ENCODE measurements around the gene GLYATL1B.
A peak's percentile ranks its signal among the peaks of the same experiment; 100 is the strongest.
"Not testable (repeated sequence)": the region's sequence is repeated elsewhere in the genome, so short reads cannot be mapped to it uniquely, and the experiment has no call there.

Gene GLYATL1B

DNA sequence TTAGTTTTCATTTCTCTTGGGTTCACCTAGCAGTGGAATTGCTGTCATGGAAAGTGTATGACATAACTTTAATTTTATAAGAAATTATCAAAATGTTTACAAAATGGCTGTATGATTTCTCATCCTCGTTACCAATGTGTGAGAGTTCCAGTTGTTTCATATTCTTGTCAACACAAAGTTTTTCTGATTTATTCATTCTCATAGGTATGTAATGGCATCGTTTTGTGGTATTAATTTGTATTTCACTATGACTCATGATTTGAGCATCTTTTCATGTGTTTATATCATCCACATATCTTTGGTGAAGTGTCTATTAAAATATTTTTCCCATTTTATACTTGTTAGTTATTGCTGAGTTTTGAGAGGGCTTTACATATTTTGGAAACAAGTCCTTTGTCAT is 26.4 kb downstream of the GLYATL1B start:
- peaks cover 36 to 53% of the 10 kb centered on the region in 2 donors for H3K36me3 Mint-ChIP-seq
- DNase-seq (no peak), ATAC-seq (replicated peaks) (no peak)
- no peaks in the 10 kb centered on the region for H3K27me3 Mint-ChIP-seq
- no peak overlapping the region for H3K4me3 Mint-ChIP-seq
- H3K4me1 Mint-ChIP-seq = peaks cover 21 to 22% of the 10 kb centered on the region in 2 donors
- peaks cover 7 to 13% of the 10 kb centered on the region in 2 donors for H3K9me3 Mint-ChIP-seq
- H3K27ac Mint-ChIP-seq = no peak overlapping the region

DNA sequence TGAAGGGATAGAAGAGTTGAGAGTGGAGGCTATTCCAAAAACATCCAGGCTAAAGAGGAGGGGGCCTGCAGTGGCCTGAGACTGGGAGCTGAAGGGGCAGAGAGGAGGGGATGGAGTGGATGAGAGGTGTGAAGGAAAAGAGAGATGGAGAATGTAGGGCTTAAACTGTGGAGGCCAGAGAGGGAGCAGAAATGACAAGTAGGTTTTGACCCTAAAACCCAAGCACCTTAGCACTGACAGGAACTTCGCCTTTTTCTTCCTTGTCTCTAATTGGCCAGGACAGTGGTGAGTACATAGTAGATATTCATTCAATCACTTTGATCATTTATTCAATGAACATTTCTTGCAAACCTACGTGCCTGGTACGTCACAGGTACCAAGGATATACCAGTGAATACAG is 28.2 kb downstream of the GLYATL1B start:
- H3K4me1 Mint-ChIP-seq = peaks cover 2 to 3% of the 10 kb centered on the region in 2 donors
- ATAC-seq (replicated peaks) (no peak), DNase-seq (no peak)
- no peak overlapping the region for H3K4me3 Mint-ChIP-seq
- peaks cover 18 to 21% of the 10 kb centered on the region in 2 donors for H3K9me3 Mint-ChIP-seq
- no peak overlapping the region for H3K27ac Mint-ChIP-seq
- H3K36me3 Mint-ChIP-seq = peaks cover 51 to 65% of the 10 kb centered on the region in 2 donors
- H3K27me3 Mint-ChIP-seq = no peaks in the 10 kb centered on the region

DNA sequence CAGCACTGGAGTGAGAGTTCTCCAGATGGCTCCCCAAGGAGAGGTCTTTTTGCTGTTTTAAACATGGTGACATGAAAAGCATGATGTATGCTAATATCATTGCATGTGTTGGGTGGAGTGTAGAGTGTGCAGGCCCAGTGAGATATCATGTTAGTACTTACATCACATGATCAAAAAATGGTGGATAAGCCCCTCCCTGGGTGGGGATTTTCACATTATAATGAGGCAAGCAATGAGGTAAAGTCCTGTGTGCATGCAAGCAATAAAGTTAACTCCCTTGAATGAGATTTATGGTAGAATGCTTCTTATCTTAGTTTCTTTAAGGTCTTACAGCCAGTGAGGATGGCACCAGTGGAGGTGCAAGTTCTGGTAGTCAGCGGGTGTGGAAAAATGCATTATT is 29.4 kb downstream of the GLYATL1B start:
- no peak for ATAC-seq (replicated peaks)
- H3K4me1 Mint-ChIP-seq = peaks cover 0 to 1% of the 10 kb centered on the region in 2 donors
- no peak overlapping the region for H3K27ac Mint-ChIP-seq
- DNase-seq = no peak
- no peak overlapping the region for H3K4me3 Mint-ChIP-seq
- H3K9me3 Mint-ChIP-seq = peaks cover 18 to 21% of the 10 kb centered on the region in 2 donors
- no peaks in the 10 kb centered on the region for H3K27me3 Mint-ChIP-seq
- H3K36me3 Mint-ChIP-seq = peaks cover 56 to 69% of the 10 kb centered on the region in 2 donors

DNA sequence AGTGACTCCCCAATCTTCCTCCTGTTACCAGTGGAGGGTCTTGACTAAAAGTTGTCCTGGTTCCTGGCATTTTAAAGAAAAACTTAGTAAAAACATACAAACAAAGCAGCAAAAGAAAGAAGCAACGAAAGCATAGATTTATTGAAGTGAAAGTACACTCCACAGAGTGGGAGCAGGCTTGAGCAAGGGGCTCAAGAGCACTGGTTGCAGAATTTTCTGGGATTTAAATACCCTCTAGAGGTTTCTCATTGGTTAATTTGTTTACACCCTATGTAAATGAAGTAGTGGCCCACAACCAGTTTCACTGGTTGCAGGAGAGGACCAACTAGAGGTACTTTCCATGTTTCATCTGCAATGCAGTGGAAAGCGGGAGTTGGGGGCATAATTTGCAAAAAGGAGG is 31.7 kb downstream of the GLYATL1B start:
- Mint-ChIP-seq H3K9me3 (peaks cover 18 to 21% of the 10 kb centered on the region in 2 donors), H3K36me3 (peaks cover 60 to 64% of the 10 kb centered on the region in 2 donors), H3K27me3 (no peaks in the 10 kb centered on the region), H3K27ac (no peak overlapping the region), H3K4me3 (no peak overlapping the region), H3K4me1 (peaks cover 3 to 8% of the 10 kb centered on the region in 2 donors)
- ATAC-seq (replicated peaks) (no peak), DNase-seq (no peak)

DNA sequence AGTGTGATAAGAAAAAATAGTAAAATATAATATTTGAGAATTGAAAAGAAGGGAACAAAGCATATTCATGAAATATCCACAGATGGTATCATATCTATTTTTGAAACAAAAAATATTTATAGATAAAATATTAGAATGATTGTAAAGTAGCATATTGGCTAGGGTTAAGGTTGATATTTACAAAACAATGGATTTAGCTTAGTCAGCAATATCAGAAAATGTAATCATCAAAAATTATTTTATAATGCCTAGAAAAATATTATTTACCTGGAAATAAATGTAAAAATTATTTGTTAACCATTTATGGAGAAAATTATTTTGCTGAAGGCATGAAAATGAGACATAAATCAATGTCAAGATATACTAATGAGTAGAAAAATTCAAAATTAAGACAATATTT is 33.7 kb downstream of the GLYATL1B start:
- Mint-ChIP-seq H3K4me3 (no peak overlapping the region), H3K4me1 (peaks cover 3 to 9% of the 10 kb centered on the region in 2 donors), H3K27me3 (no peaks in the 10 kb centered on the region), H3K27ac (no peak overlapping the region), H3K36me3 (peaks cover 53 to 57% of the 10 kb centered on the region in 2 donors), H3K9me3 (peaks cover 12 to 21% of the 10 kb centered on the region in 2 donors)
- DNase-seq = no peak
- ATAC-seq (replicated peaks) = no peak

DNA sequence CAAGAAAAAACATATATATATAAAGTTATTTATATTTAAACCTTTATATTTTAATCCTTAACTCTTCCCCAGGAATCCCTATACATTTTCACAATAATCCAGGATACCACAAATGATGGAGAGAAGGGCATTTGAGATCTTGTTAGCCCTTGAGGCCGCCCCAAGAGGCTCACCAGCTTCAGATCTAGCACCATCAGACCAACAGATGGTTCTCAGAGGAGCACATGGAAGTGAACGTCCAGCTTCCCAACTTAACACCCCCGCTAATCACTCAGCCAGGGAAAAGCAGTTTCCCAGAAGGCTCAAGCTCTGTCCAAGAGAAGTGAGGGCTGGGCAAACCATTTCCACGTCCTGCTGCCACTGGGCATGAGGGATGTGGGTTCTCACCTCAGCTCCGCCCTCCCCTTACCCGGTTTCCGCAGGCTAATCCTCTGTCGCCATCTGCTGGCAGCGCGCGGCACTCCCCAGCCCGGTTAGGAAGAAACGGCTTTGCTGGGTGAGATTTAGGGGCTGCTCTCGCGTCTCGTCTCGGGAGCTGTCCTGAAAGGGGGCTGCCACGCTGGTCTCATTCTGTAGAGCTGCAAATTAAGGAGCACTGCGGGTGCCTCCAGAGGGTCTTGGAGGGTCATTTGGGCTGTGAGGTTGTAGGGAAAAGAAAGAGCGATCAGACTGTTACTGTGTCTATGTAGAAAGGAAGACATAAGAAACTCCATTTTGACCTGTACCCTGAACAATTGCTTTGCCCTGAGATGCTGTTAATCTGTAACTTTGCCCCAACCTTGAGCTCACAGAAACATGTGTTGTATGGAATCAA is 49.7 kb downstream of the GLYATL1B start:
- Mint-ChIP-seq H3K27ac (peak overlapping the region; percentile 90), H3K4me1 (peaks cover 8 to 19% of the 10 kb centered on the region in 2 donors), H3K4me3 (peak overlapping the region; percentile 73 to 78), H3K36me3 (peaks cover 33 to 34% of the 10 kb centered on the region in 2 donors), H3K9me3 (peaks cover 14 to 15% of the 10 kb centered on the region in 2 donors), H3K27me3 (no peaks in the 10 kb centered on the region)
- ATAC-seq (replicated peaks) (peak; percentile 99 to 100), DNase-seq (peak; percentile 82)

DNA sequence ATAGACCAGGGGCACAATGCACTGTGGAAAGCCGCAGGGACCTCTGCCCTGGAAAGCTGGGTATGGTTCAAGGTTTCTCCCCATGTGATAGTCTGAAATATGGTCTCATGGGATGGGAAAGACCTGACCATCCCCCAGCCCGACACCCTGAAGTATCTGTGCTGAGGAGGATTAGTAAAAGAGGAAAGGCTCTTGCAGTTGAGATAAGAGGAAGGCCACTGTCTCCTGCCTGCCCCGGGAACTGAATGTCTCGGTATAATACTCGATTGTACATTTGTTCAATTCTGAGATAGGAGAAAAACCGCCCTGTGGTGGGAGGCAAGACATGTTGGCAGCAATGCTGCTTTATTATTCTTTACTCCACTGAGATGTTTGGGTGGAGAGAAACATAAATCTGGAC is 50.4 kb downstream of the GLYATL1B start:
- Mint-ChIP-seq H3K4me1 (peaks cover 10 to 26% of the 10 kb centered on the region in 2 donors), H3K9me3 (peaks cover 11 to 15% of the 10 kb centered on the region in 2 donors), H3K36me3 (peaks cover 27 to 29% of the 10 kb centered on the region in 2 donors)
- not testable (repeated sequence) for H3K27ac Mint-ChIP-seq; DNase-seq; ATAC-seq (replicated peaks); H3K4me3 Mint-ChIP-seq; H3K27me3 Mint-ChIP-seq

DNA sequence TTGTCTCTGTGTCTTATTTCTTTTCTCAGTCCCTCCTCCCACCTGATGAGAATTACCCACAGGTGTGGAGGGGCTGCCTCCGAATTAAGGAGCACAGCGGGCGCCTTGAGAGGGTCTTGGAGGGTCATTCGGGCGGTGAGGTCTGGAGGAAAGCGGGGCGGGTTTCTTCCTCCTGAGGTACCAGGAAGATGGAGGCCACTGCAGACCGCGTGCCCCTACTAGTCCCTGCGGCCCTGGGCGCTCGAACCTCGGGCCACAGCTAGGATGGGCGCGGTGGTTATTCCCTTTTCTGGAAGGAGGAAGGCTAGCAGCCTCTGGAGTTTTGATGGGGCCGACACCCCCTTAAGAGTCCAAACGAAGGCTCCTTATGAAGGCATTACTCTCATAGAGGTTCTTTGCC is 51.1 kb downstream of the GLYATL1B start:
- Mint-ChIP-seq H3K27me3 (no peaks in the 10 kb centered on the region), H3K36me3 (peaks cover 21 to 23% of the 10 kb centered on the region in 2 donors), H3K4me3 (no peak overlapping the region), H3K4me1 (peaks cover 12 to 32% of the 10 kb centered on the region in 2 donors), H3K27ac (no peak overlapping the region), H3K9me3 (peaks cover 9 to 13% of the 10 kb centered on the region in 2 donors)
- DNase-seq = no peak
- ATAC-seq (replicated peaks) = no peak

DNA sequence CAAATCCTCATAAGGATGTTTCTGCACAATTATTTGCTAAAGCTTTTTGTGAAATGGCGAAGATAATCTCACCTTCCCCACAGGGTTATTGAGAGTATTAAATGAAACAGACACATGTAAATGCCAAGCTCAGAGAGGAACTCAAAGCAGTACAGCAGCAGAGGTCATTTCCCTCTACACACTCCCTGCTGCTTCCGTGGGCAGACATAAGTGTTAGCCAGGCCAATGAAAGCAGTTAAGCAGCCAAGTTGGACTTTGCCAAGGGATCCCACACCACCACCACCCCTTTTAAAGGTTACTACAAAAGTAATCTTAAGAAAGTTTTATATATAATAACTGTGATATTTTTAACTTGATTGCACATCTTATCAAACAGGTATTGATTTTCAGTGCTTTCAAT is 52.5 kb downstream of the GLYATL1B start:
- ATAC-seq (replicated peaks) (no peak), DNase-seq (no peak)
- no peak overlapping the region for H3K27ac Mint-ChIP-seq
- no peaks in the 10 kb centered on the region for H3K9me3 Mint-ChIP-seq
- peaks cover 23 to 46% of the 10 kb centered on the region in 2 donors for H3K4me1 Mint-ChIP-seq
- H3K27me3 Mint-ChIP-seq = no peaks in the 10 kb centered on the region
- H3K4me3 Mint-ChIP-seq = no peak overlapping the region
- H3K36me3 Mint-ChIP-seq = peaks cover 6 to 11% of the 10 kb centered on the region in 2 donors

DNA sequence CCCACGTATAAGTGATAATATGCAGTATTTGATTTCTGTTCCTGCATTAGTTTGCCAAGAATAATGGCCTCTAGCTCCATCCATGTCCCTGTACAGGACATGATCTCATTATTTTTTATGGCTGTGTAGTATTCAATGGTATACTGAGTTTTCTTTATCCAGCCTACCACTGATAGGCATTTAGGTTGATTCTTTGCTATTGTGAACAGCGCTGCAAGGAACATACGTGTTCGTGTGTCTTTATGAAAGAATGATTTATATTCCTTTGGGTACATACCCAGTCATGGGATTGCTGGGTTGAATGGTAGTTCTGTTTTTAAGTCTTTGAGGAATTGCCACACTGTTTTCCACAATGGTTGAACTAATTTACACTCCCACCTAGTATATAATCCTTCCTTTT is 55.1 kb downstream of the GLYATL1B start:
- peaks cover 0 to 6% of the 10 kb centered on the region in 2 donors for H3K36me3 Mint-ChIP-seq
- H3K27ac Mint-ChIP-seq = peak overlapping the region; percentile 6
- DNase-seq = no peak
- no peak overlapping the region for H3K4me3 Mint-ChIP-seq
- peaks cover 34 to 52% of the 10 kb centered on the region in 2 donors for H3K4me1 Mint-ChIP-seq
- no peak for ATAC-seq (replicated peaks)
- no peaks in the 10 kb centered on the region for H3K9me3 Mint-ChIP-seq
- H3K27me3 Mint-ChIP-seq = no peaks in the 10 kb centered on the region

DNA sequence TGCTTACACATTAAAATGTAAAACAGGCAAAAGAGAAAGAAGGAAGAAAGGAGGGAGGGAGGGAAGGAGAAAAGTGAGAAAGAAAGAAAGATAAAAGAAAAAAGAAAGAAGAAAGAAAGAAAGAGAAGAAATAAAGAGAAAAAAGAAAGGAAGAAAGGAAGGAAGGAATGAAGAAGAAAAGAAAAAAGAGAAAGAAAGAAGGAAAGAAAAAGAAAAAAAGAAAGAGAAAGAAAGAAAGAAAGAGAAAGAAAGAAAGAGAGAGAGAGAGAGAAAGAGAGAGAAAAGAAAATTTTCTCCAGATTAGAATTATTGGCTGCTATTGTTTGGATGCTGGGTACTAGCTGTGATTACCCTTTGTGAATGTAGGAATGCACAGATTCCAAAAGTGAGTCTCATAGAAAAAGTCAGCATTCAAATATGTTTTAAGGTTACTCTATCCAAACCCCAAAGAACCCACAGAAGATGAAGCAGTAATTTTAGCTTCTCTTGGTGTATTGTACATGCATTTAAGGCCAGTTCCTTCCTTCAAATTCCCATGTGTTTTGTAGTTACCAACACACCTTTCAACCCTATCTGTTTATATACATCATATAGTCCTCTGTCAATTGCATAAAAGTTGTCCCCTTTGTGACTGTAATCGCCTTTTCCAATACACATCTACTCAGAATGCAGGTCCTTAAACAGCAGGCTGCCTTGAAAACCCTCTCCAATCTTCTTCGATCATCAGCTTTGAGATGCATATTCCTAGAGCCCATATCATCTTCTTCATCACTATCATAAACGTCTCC is 55.8 kb downstream of the GLYATL1B start:
- Mint-ChIP-seq H3K9me3 (no peaks in the 10 kb centered on the region), H3K27ac (peak overlapping the region; percentile 99), H3K36me3 (peaks cover 0 to 6% of the 10 kb centered on the region in 2 donors), H3K27me3 (no peaks in the 10 kb centered on the region), H3K4me3 (peak overlapping the region; percentile 96 to 97), H3K4me1 (peaks cover 33 to 56% of the 10 kb centered on the region in 2 donors)
- no peak for DNase-seq
- peak; percentile 1 for ATAC-seq (replicated peaks)

DNA sequence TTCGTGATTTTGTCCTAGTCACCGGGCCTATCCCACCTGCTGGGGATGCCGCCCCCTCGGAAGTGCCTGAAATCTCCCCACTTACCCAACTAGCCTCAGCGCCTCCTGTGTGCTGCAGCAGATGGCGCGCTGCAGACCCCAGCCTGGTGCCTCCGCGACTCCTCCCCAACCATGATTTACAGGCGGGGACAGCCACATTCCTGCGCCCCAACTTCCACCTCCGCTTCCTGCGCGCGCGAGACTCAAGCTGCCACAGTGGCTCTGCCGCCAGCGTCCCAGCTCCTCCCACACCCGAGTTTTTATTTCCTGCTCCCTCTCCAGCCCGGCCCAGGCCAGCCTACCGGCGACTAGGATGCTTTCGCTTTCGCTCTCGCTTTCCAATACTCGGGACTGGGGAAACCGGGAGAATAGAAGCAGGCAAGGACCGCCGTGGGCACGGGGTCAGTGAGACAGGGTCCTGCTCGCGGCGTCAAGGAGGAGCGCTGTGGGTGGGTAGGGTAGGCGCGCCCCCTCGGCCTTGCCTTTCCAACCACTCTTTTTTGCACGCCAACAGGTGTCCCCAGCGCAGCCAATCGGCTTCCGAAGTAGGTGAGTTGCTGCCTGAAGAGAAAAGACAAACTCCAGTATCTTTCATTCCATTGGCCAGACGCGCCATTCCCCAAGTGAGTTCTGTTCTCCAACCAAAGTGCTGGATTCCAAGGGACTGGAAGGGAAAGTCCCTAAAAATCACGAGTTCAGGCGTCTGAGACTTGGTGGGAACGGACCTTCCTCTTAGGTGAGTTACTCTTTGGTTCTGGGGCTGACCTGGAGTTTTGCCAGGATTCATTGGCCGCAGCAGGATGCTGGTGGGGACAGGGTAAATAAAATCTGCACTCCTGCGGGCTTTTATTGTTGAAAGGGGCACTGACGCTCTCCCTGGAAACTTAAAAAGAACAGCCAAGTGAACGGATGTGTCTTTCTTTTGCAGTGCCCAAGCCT is 56.7 kb downstream of the GLYATL1B start, which contains the start of gene FAM111A:
FAM111A (plus strand) TSS at position 327 of the 978 bp plus-strand sequence. CDS start 6,017 bp downstream, outside the sequence.
- Mint-ChIP-seq H3K4me1 (peaks cover 40 to 65% of the 10 kb centered on the region in 2 donors), H3K27ac (peak within 1 kb of the TSS; percentile 99), H3K4me3 (peak within 1 kb of the TSS; percentile 96 to 97), H3K27me3 (no peaks in the 10 kb centered on the region), H3K36me3 (peaks cover 0 to 3% of the 10 kb centered on the region in 2 donors), H3K9me3 (no peaks in the 10 kb centered on the region)
- peak; percentile 80 for DNase-seq
- peak; percentile 77 to 80 for ATAC-seq (replicated peaks)

DNA sequence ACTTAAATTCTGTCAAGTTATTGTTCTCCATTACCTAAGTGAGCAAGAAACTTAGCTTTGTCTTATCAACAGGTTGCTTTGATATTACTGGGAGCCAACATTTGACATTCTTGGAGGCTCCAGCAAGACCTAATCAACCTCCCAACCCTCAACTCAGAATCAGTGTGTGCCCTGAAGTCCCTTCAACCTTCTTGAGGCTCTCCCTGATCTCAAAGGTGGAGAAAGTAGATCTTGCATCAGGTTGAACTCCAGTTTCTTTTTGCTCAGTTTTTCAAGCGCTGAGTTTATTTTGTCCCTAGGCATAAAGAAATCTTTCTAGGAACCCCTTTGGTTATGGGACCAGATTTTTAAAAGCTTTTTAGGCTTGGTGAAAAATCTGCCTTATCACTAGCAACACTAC is 58.0 kb downstream of the GLYATL1B start:
- Mint-ChIP-seq H3K4me3 (peak overlapping the region; percentile 96 to 97), H3K27ac (peak overlapping the region; percentile 99), H3K4me1 (peaks cover 46 to 75% of the 10 kb centered on the region in 2 donors), H3K9me3 (no peaks in the 10 kb centered on the region), H3K27me3 (no peaks in the 10 kb centered on the region), H3K36me3 (peaks cover 5% of the 10 kb centered on the region in 2 donors)
- DNase-seq (no peak), ATAC-seq (replicated peaks) (no peak)
